SK-N-SH (cell line): ENCODE measurements around the gene INPP5K. TPM values are rescaled to one million over a fixed set of nuclear protein-coding genes. Genes with fewer than 3 reads are reported as not detected.

Experiments used
- CTCF ChIA-PET: fragments of 300-600, 350-600 bp; formaldehyde crosslinking; extraction: SDS; loops from one replicate; lab custom pipeline; 2021; lab: Yijun Ruan, JAX
- POLR2A ChIA-PET: fragments of 350-600 bp; sonication (Branson Sonifier 250); formaldehyde crosslinking; extraction: SDS; loops from one replicate; lab custom pipeline; 2020; ENCODE audit warnings: antibody characterized with exemption, inconsistent platforms; lab: Yijun Ruan, JAX
- DNase-seq: peaks from one replicate; pipeline ENCODE4 v3.0.0; 2012
- H2AFZ ChIP-seq: fragments of 200-600 bp; sonication (generic); 2 replicates; pipeline ENCODE4 v1.8.1; 2016; ENCODE audit warnings: antibody characterized with exemption, mild to moderate bottlenecking, low read depth
- H3F3A ChIP-seq: fragments of 200-600 bp; sonication (generic); replicated peaks from 2 replicates; pipeline ENCODE3; 2016; ENCODE audit warnings: antibody characterized with exemption, mild to moderate bottlenecking; ENCODE audit not compliant: insufficient read depth
- H3K27ac ChIP-seq, 2 experiments: fragments of 200-500 bp in 1 of 2; fragments of 200-600 bp in 1 of 2; sonication (Bioruptor generic) in 1 of 2; sonication (generic), shearing (Covaris generic) in 1 of 2; 2 replicates each; pipeline versions ENCODE4 v1.5.1 to v1.6.1; 2014 to 2016; ENCODE audit warnings: low read depth in 2 of 2, inconsistent platforms in 1 of 2, low read length in 1 of 2, mild to moderate bottlenecking in 1 of 2, mixed read lengths in 1 of 2
- H3K27me3 ChIP-seq: fragments of 200-600 bp; sonication (generic), shearing (Covaris generic); 2 replicates; pipeline ENCODE4 v1.6.1; 2016; ENCODE audit warnings: mixed run types; ENCODE audit not compliant: insufficient read depth
- H3K36me3 ChIP-seq, 2 experiments: fragments of 200-500 bp in 1 of 2; fragments of 200-600 bp in 1 of 2; sonication (Bioruptor generic) in 1 of 2; sonication (generic) in 1 of 2; replicated peaks in 1 of 2; 2 replicates each; pipeline versions ENCODE3 to v1.5.1; 2014 to 2016; ENCODE audit warnings: low read length in 1 of 2, mild to moderate bottlenecking in 1 of 2; ENCODE audit not compliant: insufficient read depth in 2 of 2, control insufficient read depth in 1 of 2
- H3K4me1 ChIP-seq, 2 experiments: fragments of 200-500 bp in 1 of 2; fragments of 200-600 bp in 1 of 2; sonication (Bioruptor generic) in 1 of 2; sonication (generic), shearing (Covaris generic) in 1 of 2; 2 replicates each; pipeline versions ENCODE4 v1.5.1 to v1.6.1; 2014 to 2016; ENCODE audit warnings: low read depth in 1 of 2, low read length in 1 of 2, mixed run types in 1 of 2; ENCODE audit not compliant: insufficient read depth in 2 of 2, control insufficient read depth in 1 of 2
- H3K4me2 ChIP-seq: fragments of 200-600 bp; sonication (generic), shearing (Covaris generic); 2 replicates; pipeline ENCODE4 v1.6.1; 2017; ENCODE audit warnings: mixed run types
- H3K4me3 ChIP-seq, 2 experiments: fragments of 200-500 bp in 1 of 2; fragments of 200-600 bp in 1 of 2; sonication (Bioruptor generic) in 1 of 2; sonication (generic), shearing (Covaris generic) in 1 of 2; 2 replicates each; pipeline versions ENCODE4 v1.5.1 to v1.8.1; 2014 to 2016; ENCODE audit warnings: low read depth in 2 of 2, inconsistent platforms in 1 of 2, low read length in 1 of 2, mild to moderate bottlenecking in 1 of 2, mixed read lengths in 1 of 2, moderate library complexity in 1 of 2
- H3K79me2 ChIP-seq: fragments of 200-600 bp; sonication (generic); 2 replicates; pipeline ENCODE4 v1.8.1; 2017; ENCODE audit warnings: mild to moderate bottlenecking; ENCODE audit not compliant: insufficient read depth
- H3K9ac ChIP-seq: fragments of 200-600 bp; sonication (generic); 2 replicates; pipeline ENCODE4 v1.6.1; 2017; ENCODE audit warnings: mixed run types
- H3K9me2 ChIP-seq: fragments of 200-600 bp; sonication (generic); 2 replicates; pipeline ENCODE4 v1.6.1; 2017; ENCODE audit warnings: mixed run types
- H3K9me3 ChIP-seq: fragments of 200-600 bp; sonication (generic); 2 replicates; pipeline ENCODE4 v1.6.1; 2017; ENCODE audit warnings: mixed run types, mild to moderate bottlenecking, moderate library complexity
- H4K20me1 ChIP-seq: fragments of 200-600 bp; sonication (generic); 2 replicates; pipeline ENCODE4 v1.6.1; 2017; ENCODE audit warnings: mild to moderate bottlenecking, mixed run types; ENCODE audit not compliant: insufficient read depth
- ELF1 ChIP-seq: IDR thresholded peaks from 2 replicates; pipeline ENCODE4 v1.4.0; 2012
- MXI1 ChIP-seq: IDR thresholded peaks from 2 replicates; pipeline ENCODE4 v1.6.1; 2012; ENCODE audit warnings: mild to moderate bottlenecking, low read depth, low read length, improper control_type of control experiment
- SIN3A ChIP-seq: IDR thresholded peaks from 2 replicates; pipeline ENCODE4 v1.6.1; 2012; ENCODE audit warnings: low read depth, mild to moderate bottlenecking, low read length, moderate library complexity, borderline replicate concordance
- WGBS: methylation state at CpG from one replicate; pipeline ENCODE4 v1.1.6; 2017; ENCODE audit warnings: low lambda C conversion rate; 5-methylcytosine and 5-hydroxymethylcytosine counted together
- polyA plus RNA-seq, 3 experiments: library from polyadenylated mRNA; depleted of rRNA; stranded (reverse); fragments of >200 nt; gene quantifications; 2 replicates each; pipeline ENCODE4 v1.2.3, GENCODE V29; 2012
- TF ChIP-seq, protein P1 (sequence below): fragments of 200-600 bp; sonication (generic); IDR thresholded peaks from 2 replicates; pipeline ENCODE4 v1.6.1; 2017; ENCODE audit warnings: antibody characterized with exemption, mild to moderate bottlenecking, moderate library complexity
- TF ChIP-seq, protein P2 (sequence below): IDR thresholded peaks from 2 replicates; pipeline ENCODE4; 2012

The INPP5K gene
- polyA plus RNA-seq, 1 of the 3 experiments (the other 2 are of a cell fraction): 26.2 TPM

DNA sequence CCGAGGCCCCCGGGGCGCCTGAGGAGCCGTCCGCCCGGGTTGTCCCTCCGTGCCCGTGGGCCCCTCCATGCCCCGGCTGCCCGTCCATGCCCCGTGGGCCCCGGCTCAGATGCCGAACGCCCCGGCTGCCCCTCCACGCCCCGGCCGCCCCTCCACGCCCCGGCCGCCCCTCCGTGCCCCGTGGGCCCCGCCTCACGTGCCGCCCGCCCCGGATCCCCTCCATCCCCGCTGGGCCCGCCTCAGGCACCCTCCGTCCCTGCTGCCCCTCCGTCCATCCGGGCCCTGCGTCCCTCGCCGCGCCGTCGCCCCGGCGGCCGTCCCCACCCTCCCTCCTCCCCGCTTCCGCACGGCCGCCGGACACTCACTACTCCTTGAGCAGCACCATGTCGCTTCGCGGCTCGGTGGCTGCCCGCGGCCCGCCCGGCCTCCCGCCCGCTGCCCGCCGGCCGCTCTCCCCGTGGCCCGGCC, 45.8 kb upstream of the INPP5K start:
- peaks cover 0 to 22% of the 10 kb centered on the region in 2 experiments; a peak in 1 of 4 replicates for H3K4me1 ChIP-seq
- H2AFZ ChIP-seq: no peak overlapping the region
- 2% methylated on average over 12 of the region's 62 CpGs for WGBS
- TF ChIP-seq SIN3A: no peak
- peak; percentile 20; the same call in 1 of the 2 replicates for TF ChIP-seq MXI1
- ChIA-PET POLR2A (interaction anchor here (0.7 kb wide), 1 partner anchor 107 kb away, joined by 3 read pairs; no protein-coding TSS in a partner anchor), CTCF (interaction anchor here (1.0 to 3.3 kb wide), 2 partner anchors 12 to 197 kb away, joined by 3 to 21 read pairs; no protein-coding TSS in a partner anchor)
- H3K9me2 ChIP-seq: no peaks in the 10 kb centered on the region
- H3K27me3 ChIP-seq: no peaks in the 10 kb centered on the region
- no peaks in the 10 kb centered on the region for H3K9me3 ChIP-seq
- DNase-seq: peak; percentile 85
- peak overlapping the region; percentile 57 to 67; a peak in 3 of 4 replicates for H3K27ac ChIP-seq
- peak overlapping the region; percentile 99 for H3K4me2 ChIP-seq
- peaks cover 44% of the 10 kb centered on the region for H4K20me1 ChIP-seq
- peaks cover 47% of the 10 kb centered on the region for H3K79me2 ChIP-seq
- H3K36me3 ChIP-seq: peaks cover 0 to 6% of the 10 kb centered on the region in 2 experiments
- peak overlapping the region; percentile 85 for H3K9ac ChIP-seq
- H3K4me3 ChIP-seq: peak overlapping the region; percentile 67 to 79
- H3F3A ChIP-seq: no peaks in the 10 kb centered on the region

DNA sequence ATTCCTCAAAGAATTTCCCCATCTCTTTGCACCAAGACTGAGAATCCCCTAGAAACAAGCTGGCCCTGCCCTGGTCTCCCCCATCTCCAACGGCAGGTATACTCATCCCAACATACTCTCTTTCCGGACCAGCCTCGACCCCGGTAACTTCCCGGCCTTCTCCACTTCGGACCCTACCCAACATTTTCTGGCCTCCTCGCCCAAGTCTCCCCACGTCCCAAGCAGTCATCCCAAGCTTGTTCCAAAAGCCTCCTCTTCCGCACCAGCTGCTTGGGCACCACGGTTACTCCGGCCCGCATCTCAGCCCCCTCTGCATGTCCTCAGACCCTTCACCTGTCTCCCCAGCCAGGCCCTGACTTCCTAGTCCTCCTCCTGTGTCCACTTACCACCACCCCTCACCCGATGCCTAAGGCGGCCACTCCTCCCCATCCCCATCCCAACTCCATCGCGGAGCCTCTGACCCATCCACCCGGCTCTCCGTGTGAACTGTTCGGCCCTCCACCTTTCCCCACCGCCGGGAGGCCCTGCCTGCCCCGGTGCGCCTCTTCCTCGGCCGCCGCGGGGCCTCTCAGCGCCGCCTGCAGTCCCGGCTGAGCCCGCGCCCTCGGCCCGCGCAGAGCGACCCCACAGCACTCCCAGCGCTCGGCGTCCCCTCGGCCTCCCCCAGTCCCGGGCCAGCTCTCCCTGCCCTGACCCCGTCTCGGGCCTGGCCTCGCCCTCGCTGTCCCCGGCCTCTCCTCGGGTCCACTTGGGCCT, 45.2 kb upstream of the INPP5K start:
- Histone ChIP-seq H3K27me3 (no peaks in the 10 kb centered on the region), H3K4me2 (peak overlapping the region; percentile 99), H3K79me2 (peaks cover 53% of the 10 kb centered on the region), H3K9ac (peak overlapping the region; percentile 85), H3K4me1 (peaks cover 0 to 22% of the 10 kb centered on the region in 2 experiments; a peak in 1 of 4 replicates), H3K27ac (peak overlapping the region in 1 of 2 experiments; percentile 57; a peak in 2 of 4 replicates), H2AFZ (no peak overlapping the region), H3K36me3 (peaks cover under 1 to 8% of the 10 kb centered on the region in 2 experiments), H3K4me3 (peak overlapping the region; percentile 67 to 79), H3K9me3 (no peaks in the 10 kb centered on the region), H3K9me2 (no peaks in the 10 kb centered on the region), H3F3A (no peaks in the 10 kb centered on the region), H4K20me1 (peaks cover 48% of the 10 kb centered on the region)
- TF ChIP-seq ELF1: no peak
- TF ChIP-seq, protein P1, sequence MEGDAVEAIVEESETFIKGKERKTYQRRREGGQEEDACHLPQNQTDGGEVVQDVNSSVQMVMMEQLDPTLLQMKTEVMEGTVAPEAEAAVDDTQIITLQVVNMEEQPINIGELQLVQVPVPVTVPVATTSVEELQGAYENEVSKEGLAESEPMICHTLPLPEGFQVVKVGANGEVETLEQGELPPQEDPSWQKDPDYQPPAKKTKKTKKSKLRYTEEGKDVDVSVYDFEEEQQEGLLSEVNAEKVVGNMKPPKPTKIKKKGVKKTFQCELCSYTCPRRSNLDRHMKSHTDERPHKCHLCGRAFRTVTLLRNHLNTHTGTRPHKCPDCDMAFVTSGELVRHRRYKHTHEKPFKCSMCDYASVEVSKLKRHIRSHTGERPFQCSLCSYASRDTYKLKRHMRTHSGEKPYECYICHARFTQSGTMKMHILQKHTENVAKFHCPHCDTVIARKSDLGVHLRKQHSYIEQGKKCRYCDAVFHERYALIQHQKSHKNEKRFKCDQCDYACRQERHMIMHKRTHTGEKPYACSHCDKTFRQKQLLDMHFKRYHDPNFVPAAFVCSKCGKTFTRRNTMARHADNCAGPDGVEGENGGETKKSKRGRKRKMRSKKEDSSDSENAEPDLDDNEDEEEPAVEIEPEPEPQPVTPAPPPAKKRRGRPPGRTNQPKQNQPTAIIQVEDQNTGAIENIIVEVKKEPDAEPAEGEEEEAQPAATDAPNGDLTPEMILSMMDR: peak; percentile 24
- TF ChIP-seq, protein P2, sequence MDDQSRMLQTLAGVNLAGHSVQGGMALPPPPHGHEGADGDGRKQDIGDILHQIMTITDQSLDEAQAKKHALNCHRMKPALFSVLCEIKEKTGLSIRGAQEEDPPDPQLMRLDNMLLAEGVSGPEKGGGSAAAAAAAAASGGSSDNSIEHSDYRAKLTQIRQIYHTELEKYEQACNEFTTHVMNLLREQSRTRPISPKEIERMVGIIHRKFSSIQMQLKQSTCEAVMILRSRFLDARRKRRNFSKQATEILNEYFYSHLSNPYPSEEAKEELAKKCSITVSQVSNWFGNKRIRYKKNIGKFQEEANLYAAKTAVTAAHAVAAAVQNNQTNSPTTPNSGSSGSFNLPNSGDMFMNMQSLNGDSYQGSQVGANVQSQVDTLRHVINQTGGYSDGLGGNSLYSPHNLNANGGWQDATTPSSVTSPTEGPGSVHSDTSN: no peak
- CTCF ChIA-PET: interaction anchor here (1.0 to 1.8 kb wide), 2 partner anchors 12 to 196 kb away, joined by 4 to 11 read pairs; no protein-coding TSS in a partner anchor
- DNase-seq: peak; percentile 79
- WGBS: 14% methylated on average over 44 of the region's 47 CpGs
- POLR2A ChIA-PET: interaction anchor here (0.6 kb wide), 1 partner anchor 44 kb away, joined by 4 read pairs; no protein-coding TSS in a partner anchor
